Smooth muscle cell (in vitro differentiated cells): ENCODE measurements around the gene ANXA10. TPM values are rescaled to one million over a fixed set of nuclear protein-coding genes. Genes with fewer than 3 reads are reported as not detected.

Source experiments
- DNase-seq: peaks from one replicate; lab custom pipeline; 2025; ENCODE audit not compliant: unreplicated experiment; lab: John Stamatoyannopoulos, UW
- H2AFZ ChIP-seq: fragments of 200-600 bp; sonication (generic); 2 replicates; pipeline ENCODE4 v1.6.0; 2016; ENCODE audit warnings: antibody characterized with exemption, low read depth, mild to moderate bottlenecking
- H3F3A ChIP-seq: fragments of 200-600 bp; sonication (generic); 2 replicates; pipeline ENCODE4 v1.6.0; 2017; ENCODE audit warnings: antibody characterized with exemption, low read depth
- H3K27ac ChIP-seq: fragments of 200-600 bp; sonication (generic); 2 replicates; pipeline ENCODE4 v1.5.1; 2016; ENCODE audit warnings: low read depth, mild to moderate bottlenecking
- H3K27me3 ChIP-seq: fragments of 200-600 bp; sonication (generic); 2 replicates; pipeline ENCODE4 v1.6.1; 2016; ENCODE audit warnings: low read depth, mild to moderate bottlenecking
- H3K36me3 ChIP-seq: fragments of 200-600 bp; sonication (generic); 2 replicates; pipeline ENCODE4 v1.5.1; 2016; ENCODE audit warnings: low read depth
- H3K4me1 ChIP-seq: fragments of 200-600 bp; sonication (generic); 2 replicates; pipeline ENCODE4 v1.5.1; 2016; ENCODE audit warnings: low read depth
- H3K4me2 ChIP-seq: fragments of 200-600 bp; sonication (generic); 2 replicates; pipeline ENCODE4 v1.6.0; 2016; ENCODE audit warnings: mild to moderate bottlenecking
- H3K4me3 ChIP-seq: fragments of 200-600 bp; sonication (generic); 2 replicates; pipeline ENCODE4 v1.5.1; 2016; ENCODE audit warnings: mild to moderate bottlenecking
- H3K79me2 ChIP-seq: fragments of 200-600 bp; sonication (generic); 2 replicates; pipeline ENCODE4 v1.6.0; 2016; ENCODE audit warnings: low read depth, mild to moderate bottlenecking
- H3K9ac ChIP-seq: fragments of 200-600 bp; sonication (generic); 2 replicates; pipeline ENCODE4 v1.6.0; 2016; ENCODE audit warnings: low read depth
- H3K9me3 ChIP-seq: fragments of 200-600 bp; sonication (generic); replicated peaks from 2 replicates; pipeline ENCODE4 v1.5.1; 2016; ENCODE audit warnings: low read depth
- H4K20me1 ChIP-seq: fragments of 200-600 bp; sonication (generic); 2 replicates; pipeline ENCODE4 v1.6.0; 2016; ENCODE audit warnings: low read depth
- CTCF ChIP-seq: fragments of 200-600 bp; sonication (generic); IDR thresholded peaks from 2 replicates; pipeline ENCODE4 v1.5.1; 2017; ENCODE audit warnings: borderline replicate concordance, mild to moderate bottlenecking, antibody characterized with exemption; ENCODE audit not compliant: insufficient read depth, poor library complexity, severe bottlenecking
- WGBS: methylation state at CpG from one replicate; pipeline ENCODE4 v1.1.7; 2016; ENCODE audit warnings: low lambda C conversion rate; 5-methylcytosine and 5-hydroxymethylcytosine counted together
- polyA plus RNA-seq: library from polyadenylated mRNA; unstranded; fragments of >200 nt; fragmentation: Nextera tagmentation; extraction: Ambion mirVana; gene quantifications from 2 replicates; pipeline ENCODE4 v1.2.1, GENCODE V29; 2016
- total RNA-seq: library from RNA; depleted of rRNA; stranded (reverse); fragments of >200 nt; gene quantifications from 2 replicates; pipeline ENCODE4 v1.2.3, GENCODE V29; 2014

The ANXA10 gene
- total and polyA plus RNA-seq, 2 experiments from 2014 or later = not detected

- Histone ChIP-seq H3K27me3 (no peaks in the 10 kb centered on the region), H3K4me2 (no peak overlapping the region), H3F3A (no peaks in the 10 kb centered on the region), H3K27ac (no peak overlapping the region), H3K4me1 (no peaks in the 10 kb centered on the region), H3K4me3 (no peak overlapping the region), H2AFZ (no peak overlapping the region), H3K79me2 (no peaks in the 10 kb centered on the region), H4K20me1 (no peaks in the 10 kb centered on the region), H3K36me3 (no peaks in the 10 kb centered on the region), H3K9me3 (no peaks in the 10 kb centered on the region), H3K9ac (no peak overlapping the region)
- no peak for DNase-seq
- TF ChIP-seq CTCF = no peak
- 84% methylated on average over 3 of the region's 3 CpGs for WGBS
These were observed 27.6 kb downstream of the ANXA10 start for GRCh38 chr4:168119890-168120289.

- Histone ChIP-seq H3K27ac (no peak overlapping the region), H3F3A (no peaks in the 10 kb centered on the region), H3K79me2 (no peaks in the 10 kb centered on the region), H3K9ac (no peak overlapping the region), H3K4me2 (no peak overlapping the region), H3K27me3 (no peaks in the 10 kb centered on the region), H3K9me3 (no peaks in the 10 kb centered on the region), H3K4me1 (no peaks in the 10 kb centered on the region), H2AFZ (no peak overlapping the region), H4K20me1 (no peaks in the 10 kb centered on the region), H3K36me3 (no peaks in the 10 kb centered on the region), H3K4me3 (no peak overlapping the region)
- 95% methylated on average over 1 of the region's 1 CpG for WGBS
- DNase-seq = no peak
- TF ChIP-seq CTCF = no peak
These were observed 28.5 kb downstream of the ANXA10 start for GRCh38 chr4:168120811-168121210.

GRCh38 chr4:168124008-168124641, 31.8 kb downstream of the ANXA10 start:
- Histone ChIP-seq H4K20me1 (no peaks in the 10 kb centered on the region), H3K9ac (no peak overlapping the region), H3K4me3 (no peak overlapping the region), H2AFZ (no peak overlapping the region), H3K36me3 (no peaks in the 10 kb centered on the region), H3K27me3 (no peaks in the 10 kb centered on the region), H3K9me3 (no peaks in the 10 kb centered on the region), H3K4me2 (no peak overlapping the region), H3K27ac (peak overlapping the region; percentile 36), H3K4me1 (peaks cover 3% of the 10 kb centered on the region), H3F3A (no peaks in the 10 kb centered on the region), H3K79me2 (no peaks in the 10 kb centered on the region)
- WGBS = 88% methylated on average over 5 of the region's 5 CpGs
- no peak for DNase-seq
- no peak for TF ChIP-seq CTCF

GRCh38 chr4:168126952-168127351, 34.6 kb downstream of the ANXA10 start:
- Histone ChIP-seq H3K4me1 (peaks cover 4% of the 10 kb centered on the region), H3K9ac (no peak overlapping the region), H3K79me2 (no peaks in the 10 kb centered on the region), H3K9me3 (no peaks in the 10 kb centered on the region), H2AFZ (no peak overlapping the region), H3K27me3 (no peaks in the 10 kb centered on the region), H3F3A (no peaks in the 10 kb centered on the region), H3K4me3 (no peak overlapping the region), H3K36me3 (no peaks in the 10 kb centered on the region), H4K20me1 (no peaks in the 10 kb centered on the region), H3K4me2 (no peak overlapping the region), H3K27ac (no peak overlapping the region)
- no peak for TF ChIP-seq CTCF
- 87% methylated on average over 2 of the region's 2 CpGs for WGBS
- DNase-seq = no peak
